ENCODE measurements around the gene SORCS3. TPM values are rescaled to one million over a fixed set of nuclear protein-coding genes. Genes with fewer than 3 reads are reported as not detected.

The SORCS3 gene
- total and polyA plus RNA-seq, 9 of the 15 experiments (the other 6 are each of a cell fraction or from before 2014, with no cell fraction given), result not detected

DNA sequence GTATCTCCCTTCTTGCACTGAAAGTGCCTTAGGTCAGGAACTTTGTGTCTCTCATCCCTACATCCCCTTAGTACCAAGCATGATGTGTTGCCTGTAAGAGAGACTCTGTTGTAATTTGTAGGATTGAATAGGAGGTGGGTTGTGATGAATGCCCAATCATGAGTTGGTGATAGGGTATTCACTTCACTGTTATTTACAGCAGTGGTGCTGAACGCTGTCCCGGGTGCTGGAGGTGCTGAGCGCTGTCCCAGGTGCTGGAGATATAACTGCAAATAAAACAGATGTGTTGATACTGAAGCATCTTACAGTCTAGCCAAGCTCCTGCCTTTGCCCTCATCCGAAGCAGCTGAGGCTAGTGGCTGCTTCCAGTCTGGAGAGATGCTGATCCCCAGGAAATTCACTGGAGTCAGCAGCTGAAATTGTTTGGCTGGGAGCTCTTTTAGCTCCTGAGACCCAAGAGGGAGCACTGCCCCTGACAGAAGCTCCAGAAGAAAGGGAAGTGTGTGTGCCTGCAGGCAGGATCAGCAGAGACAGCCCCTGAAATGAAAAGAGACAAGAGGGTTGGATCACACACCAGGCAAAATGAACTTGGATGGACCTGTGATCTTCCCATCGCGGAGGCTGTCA lies 183.4 kb downstream of the SORCS3 start (continued):
- TF ChIP-seq, protein P1, sequence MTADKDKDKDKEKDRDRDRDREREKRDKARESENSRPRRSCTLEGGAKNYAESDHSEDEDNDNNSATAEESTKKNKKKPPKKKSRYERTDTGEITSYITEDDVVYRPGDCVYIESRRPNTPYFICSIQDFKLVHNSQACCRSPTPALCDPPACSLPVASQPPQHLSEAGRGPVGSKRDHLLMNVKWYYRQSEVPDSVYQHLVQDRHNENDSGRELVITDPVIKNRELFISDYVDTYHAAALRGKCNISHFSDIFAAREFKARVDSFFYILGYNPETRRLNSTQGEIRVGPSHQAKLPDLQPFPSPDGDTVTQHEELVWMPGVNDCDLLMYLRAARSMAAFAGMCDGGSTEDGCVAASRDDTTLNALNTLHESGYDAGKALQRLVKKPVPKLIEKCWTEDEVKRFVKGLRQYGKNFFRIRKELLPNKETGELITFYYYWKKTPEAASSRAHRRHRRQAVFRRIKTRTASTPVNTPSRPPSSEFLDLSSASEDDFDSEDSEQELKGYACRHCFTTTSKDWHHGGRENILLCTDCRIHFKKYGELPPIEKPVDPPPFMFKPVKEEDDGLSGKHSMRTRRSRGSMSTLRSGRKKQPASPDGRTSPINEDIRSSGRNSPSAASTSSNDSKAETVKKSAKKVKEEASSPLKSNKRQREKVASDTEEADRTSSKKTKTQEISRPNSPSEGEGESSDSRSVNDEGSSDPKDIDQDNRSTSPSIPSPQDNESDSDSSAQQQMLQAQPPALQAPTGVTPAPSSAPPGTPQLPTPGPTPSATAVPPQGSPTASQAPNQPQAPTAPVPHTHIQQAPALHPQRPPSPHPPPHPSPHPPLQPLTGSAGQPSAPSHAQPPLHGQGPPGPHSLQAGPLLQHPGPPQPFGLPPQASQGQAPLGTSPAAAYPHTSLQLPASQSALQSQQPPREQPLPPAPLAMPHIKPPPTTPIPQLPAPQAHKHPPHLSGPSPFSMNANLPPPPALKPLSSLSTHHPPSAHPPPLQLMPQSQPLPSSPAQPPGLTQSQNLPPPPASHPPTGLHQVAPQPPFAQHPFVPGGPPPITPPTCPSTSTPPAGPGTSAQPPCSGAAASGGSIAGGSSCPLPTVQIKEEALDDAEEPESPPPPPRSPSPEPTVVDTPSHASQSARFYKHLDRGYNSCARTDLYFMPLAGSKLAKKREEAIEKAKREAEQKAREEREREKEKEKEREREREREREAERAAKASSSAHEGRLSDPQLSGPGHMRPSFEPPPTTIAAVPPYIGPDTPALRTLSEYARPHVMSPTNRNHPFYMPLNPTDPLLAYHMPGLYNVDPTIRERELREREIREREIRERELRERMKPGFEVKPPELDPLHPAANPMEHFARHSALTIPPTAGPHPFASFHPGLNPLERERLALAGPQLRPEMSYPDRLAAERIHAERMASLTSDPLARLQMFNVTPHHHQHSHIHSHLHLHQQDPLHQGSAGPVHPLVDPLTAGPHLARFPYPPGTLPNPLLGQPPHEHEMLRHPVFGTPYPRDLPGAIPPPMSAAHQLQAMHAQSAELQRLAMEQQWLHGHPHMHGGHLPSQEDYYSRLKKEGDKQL (CRISPR knock-in tag; IDR thresholded peaks at IDR 0.05; ENCODE audit: borderline replicate concordance), result no peak
- TF ChIP-seq, protein P2, sequence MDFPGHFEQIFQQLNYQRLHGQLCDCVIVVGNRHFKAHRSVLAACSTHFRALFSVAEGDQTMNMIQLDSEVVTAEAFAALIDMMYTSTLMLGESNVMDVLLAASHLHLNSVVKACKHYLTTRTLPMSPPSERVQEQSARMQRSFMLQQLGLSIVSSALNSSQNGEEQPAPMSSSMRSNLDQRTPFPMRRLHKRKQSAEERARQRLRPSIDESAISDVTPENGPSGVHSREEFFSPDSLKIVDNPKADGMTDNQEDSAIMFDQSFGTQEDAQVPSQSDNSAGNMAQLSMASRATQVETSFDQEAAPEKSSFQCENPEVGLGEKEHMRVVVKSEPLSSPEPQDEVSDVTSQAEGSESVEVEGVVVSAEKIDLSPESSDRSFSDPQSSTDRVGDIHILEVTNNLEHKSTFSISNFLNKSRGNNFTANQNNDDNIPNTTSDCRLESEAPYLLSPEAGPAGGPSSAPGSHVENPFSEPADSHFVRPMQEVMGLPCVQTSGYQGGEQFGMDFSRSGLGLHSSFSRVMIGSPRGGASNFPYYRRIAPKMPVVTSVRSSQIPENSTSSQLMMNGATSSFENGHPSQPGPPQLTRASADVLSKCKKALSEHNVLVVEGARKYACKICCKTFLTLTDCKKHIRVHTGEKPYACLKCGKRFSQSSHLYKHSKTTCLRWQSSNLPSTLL (IDR thresholded peaks at IDR 0.05), result no peak
- no peak for TF ChIP-seq HOXB6 (CRISPR knock-in tag; IDR thresholded peaks at IDR 0.05; ENCODE audit: borderline replicate concordance)
- TF ChIP-seq ZNF224 (CRISPR knock-in tag; IDR thresholded peaks at IDR 0.05), result no peak
- TF ChIP-seq ETS2 (tag; IDR thresholded peaks at IDR 0.05; ENCODE audit: borderline replicate concordance, poor library complexity, severe bottlenecking), result no peak
- no peak for TF ChIP-seq ZNF253 (CRISPR knock-in tag; conservative IDR thresholded peaks at IDR 0.05)
- TF ChIP-seq NCOA6 (IDR thresholded peaks at IDR 0.05), result peak; percentile 71
- TF ChIP-seq FOXM1 (IDR thresholded peaks at IDR 0.05; ENCODE audit: low read depth), result no peak
- no peak for TF ChIP-seq FOXM1 (CRISPR knock-in tag; IDR thresholded peaks at IDR 0.05; ENCODE audit: low read depth)
- TF ChIP-seq KLF13 (tag; IDR thresholded peaks at IDR 0.05; ENCODE audit: borderline replicate concordance, low read depth), result no peak
- TF ChIP-seq, protein P3, sequence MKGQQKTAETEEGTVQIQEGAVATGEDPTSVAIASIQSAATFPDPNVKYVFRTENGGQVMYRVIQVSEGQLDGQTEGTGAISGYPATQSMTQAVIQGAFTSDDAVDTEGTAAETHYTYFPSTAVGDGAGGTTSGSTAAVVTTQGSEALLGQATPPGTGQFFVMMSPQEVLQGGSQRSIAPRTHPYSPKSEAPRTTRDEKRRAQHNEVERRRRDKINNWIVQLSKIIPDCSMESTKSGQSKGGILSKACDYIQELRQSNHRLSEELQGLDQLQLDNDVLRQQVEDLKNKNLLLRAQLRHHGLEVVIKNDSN (CRISPR knock-in tag; IDR thresholded peaks at IDR 0.05), result no peak
- no peak for TF ChIP-seq NCOR1 (IDR thresholded peaks at IDR 0.05)
- TF ChIP-seq MCM2 (IDR thresholded peaks at IDR 0.05; ENCODE audit: low read depth), result no peak
- TF ChIP-seq NFYB (IDR thresholded peaks at IDR 0.05; ENCODE audit: extremely low read depth, insufficient read length), result no peak

All from K562 (cell line).